ENCODE results near the gene MANF. TPM values are rescaled to one million over a fixed set of nuclear protein-coding genes. Genes with fewer than 3 reads are reported as not detected.

MANF gene
- total RNA-seq, 1 donor = 68.3 TPM

DNA sequence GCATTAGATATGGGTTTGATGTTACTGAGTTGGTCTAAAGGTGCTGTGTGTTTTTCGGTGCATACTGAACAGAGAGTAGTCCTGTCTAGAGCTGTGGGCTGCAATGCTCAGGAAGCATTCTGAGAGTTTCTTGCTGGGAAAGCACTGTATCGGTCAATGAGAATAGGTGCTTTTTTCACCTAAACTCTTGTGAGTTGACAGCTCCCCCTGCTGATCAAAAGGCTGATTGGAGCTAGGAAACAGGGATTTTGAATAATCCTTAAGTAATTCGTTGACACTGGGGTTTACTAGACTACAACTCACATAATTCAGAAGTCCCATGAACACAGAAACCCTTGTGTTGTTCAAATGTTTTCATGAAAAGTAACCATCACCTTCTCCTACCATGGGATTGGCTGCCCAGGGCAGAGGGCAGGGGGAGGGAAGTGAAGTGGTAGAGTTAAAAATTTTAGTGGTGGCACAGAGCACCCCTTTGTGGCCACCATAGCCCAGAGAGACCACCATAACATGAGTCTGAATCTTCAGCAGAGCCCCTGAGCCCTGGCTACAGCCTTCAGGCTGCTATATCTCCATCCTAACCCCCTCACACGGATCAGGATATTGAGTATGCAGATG, 13.0 kb upstream of the MANF start:
- H3K4me3 ChIP-seq (ENCODE audit: low read depth, low read length) = no peak overlapping the region
- peak; percentile 90 for DNase-seq (ENCODE audit: low read depth)
- TF ChIP-seq, protein P1, sequence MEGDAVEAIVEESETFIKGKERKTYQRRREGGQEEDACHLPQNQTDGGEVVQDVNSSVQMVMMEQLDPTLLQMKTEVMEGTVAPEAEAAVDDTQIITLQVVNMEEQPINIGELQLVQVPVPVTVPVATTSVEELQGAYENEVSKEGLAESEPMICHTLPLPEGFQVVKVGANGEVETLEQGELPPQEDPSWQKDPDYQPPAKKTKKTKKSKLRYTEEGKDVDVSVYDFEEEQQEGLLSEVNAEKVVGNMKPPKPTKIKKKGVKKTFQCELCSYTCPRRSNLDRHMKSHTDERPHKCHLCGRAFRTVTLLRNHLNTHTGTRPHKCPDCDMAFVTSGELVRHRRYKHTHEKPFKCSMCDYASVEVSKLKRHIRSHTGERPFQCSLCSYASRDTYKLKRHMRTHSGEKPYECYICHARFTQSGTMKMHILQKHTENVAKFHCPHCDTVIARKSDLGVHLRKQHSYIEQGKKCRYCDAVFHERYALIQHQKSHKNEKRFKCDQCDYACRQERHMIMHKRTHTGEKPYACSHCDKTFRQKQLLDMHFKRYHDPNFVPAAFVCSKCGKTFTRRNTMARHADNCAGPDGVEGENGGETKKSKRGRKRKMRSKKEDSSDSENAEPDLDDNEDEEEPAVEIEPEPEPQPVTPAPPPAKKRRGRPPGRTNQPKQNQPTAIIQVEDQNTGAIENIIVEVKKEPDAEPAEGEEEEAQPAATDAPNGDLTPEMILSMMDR (IDR thresholded peaks at IDR 0.05; ENCODE audit: insufficient read depth, low read length) = peak; percentile 83

DNA sequence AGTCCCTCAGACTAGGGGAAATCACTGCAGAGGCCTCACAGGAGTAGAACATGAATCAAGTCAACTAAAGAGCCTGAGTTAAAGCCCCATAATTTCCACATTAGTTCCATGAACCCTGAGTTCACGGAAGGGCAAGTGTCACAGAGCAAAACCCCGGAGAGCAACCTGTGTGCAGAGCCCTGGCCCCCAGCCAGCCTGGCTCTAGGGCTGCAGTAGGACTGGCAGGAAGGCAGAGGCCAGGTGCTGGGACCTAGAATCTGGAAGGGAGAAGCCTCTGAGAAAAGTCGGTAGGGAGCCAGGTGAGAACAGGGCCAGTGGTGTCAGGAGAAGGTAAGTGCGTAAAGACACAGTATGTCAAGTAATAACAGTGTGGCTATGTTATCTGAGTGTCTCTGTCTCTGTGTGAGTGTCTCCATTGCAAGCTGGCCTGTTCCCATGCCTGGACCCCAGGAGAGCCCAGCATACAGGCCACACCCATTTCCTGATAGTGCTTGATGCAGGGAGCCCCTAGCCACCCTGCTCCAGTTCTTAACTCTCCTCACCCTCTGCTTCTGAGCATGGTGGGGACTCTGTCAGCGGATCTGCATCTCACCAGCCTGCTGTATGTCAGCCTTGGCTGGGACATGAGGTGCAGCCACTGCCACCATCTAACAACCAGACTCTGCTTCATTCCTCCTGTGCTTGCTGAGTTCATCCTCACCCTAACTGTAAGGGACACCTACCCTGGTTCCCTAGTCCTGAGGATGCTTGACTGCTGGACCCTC, 11.3 kb upstream of the MANF start:
- no peak overlapping the region for H3K4me3 ChIP-seq (ENCODE audit: low read depth, low read length)
- TF ChIP-seq, protein P1 (IDR thresholded peaks at IDR 0.05; ENCODE audit: insufficient read depth, low read length) = no peak
- DNase-seq (ENCODE audit: low read depth) = no peak

DNA sequence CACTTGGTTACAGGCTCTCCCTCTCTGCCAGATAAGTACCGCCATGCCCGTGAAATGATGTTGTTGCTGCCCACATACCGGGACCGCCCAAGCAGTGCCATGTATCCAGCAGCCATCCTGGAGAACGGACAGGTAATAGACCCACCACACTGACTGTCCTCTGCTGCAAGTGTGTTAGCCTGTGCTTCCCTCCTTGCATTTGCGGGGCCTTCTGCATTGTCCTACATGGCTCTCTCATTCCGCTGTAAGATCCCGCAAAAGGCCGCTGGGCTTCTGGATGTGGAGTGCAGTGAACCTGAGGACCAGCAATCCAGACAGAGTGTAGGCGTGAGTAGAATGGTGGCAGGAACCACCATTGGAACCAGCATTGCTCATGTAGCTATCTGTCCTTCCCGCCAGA, 10.6 kb upstream of the MANF start:
- H3K4me3 ChIP-seq (ENCODE audit: low read depth, low read length) = no peak overlapping the region
- no peak for DNase-seq (ENCODE audit: low read depth)
- TF ChIP-seq, protein P1 (IDR thresholded peaks at IDR 0.05; ENCODE audit: insufficient read depth, low read length) = no peak

DNA sequence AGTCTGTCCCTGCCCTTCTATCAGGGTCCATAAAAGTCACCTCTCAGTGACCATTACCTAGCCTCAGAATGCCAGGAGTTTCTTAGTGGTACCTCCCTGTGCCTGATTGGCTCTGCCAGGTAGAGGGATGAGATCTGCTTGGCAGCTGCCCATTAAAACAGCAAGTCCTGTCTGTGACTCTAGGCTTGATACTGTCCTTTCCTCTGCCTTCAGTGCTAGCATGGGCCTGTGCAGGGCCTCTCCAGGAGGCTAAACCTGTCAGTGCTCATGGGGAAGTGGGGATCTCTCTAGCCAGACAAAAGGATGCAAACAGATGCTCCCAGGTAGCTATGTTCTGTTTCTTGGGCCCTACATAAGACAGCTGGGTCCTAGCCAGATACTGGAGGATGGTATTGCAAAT, 10.0 kb upstream of the MANF start:
- TF ChIP-seq, protein P1 (IDR thresholded peaks at IDR 0.05; ENCODE audit: insufficient read depth, low read length) = no peak
- DNase-seq (ENCODE audit: low read depth) = no peak
- no peak overlapping the region for H3K4me3 ChIP-seq (ENCODE audit: low read depth, low read length)

DNA sequence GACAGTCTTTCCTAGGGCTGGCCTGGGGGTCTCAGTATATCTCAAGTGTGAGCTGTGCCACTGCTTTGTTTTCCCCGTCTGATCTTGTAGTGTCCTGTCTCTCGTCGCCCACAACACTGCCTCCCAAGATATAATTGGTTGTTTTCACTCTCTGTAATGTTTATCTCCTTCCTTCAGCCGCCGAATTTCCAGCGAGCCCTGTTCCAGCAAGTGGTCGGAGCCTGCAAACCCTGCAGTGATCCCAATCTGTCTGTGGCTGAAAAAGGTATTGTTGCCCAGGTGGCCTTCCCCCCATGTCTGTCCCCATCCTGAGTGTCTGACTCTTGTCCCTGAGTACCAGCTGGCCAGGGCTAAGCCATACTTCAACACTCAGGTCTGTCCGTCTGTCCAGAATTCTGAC, 9.5 kb upstream of the MANF start:
- DNase-seq (ENCODE audit: low read depth) = no peak
- TF ChIP-seq, protein P1 (IDR thresholded peaks at IDR 0.05; ENCODE audit: insufficient read depth, low read length) = no peak
- H3K4me3 ChIP-seq (ENCODE audit: low read depth, low read length) = no peak overlapping the region

DNA sequence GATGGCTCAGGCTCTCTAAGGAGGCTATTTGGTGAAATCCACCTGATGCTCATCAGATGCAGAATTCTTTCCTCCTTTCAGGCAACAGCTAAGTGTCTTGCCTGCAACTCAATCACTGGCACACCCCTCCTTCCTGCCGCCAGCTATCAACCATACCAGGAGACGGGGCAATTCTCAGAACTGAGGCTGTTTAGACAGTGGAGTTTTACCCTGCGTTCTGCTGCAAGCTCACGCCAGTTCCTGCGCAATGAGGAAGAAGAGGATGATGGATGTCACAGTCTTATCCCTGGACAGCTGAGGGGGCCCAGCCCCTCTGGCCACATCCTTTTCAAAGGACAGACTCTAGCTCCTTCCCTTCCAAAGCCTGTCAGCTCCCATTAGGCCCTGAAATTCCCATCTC, 7.0 kb upstream of the MANF start:
- H3K4me3 ChIP-seq (ENCODE audit: low read depth, low read length) = no peak overlapping the region
- TF ChIP-seq, protein P1 (IDR thresholded peaks at IDR 0.05; ENCODE audit: insufficient read depth, low read length) = no peak
- DNase-seq (ENCODE audit: low read depth) = no peak

Measured in fibroblast of the aortic adventitia (primary cell).